Measurements from ENCODE around the gene ATP5PO. TPM values are rescaled to one million over a fixed set of nuclear protein-coding genes. Genes with fewer than 3 reads are reported as not detected.
"Not testable (repeated sequence)": the region's sequence is repeated elsewhere in the genome, so short reads cannot be mapped to it uniquely, and the experiment has no call there.

ATP5PO gene
- total and polyA plus RNA-seq, 2 of the 8 experiments (the other 6 are each of a cell fraction or from before 2014, with no cell fraction given): 251 to 267 TPM

- H3K14ac ChIP-seq (ENCODE audit: insufficient read length); H4K20me1 ChIP-seq (replicated peaks in 1 of 2; ENCODE audit: control insufficient read depth in 1 of 2, insufficient read depth in 2 of 2, low read length in 2 of 2); CTCF ChIA-PET (ENCODE audit: partially characterized antibody); H2BK5ac ChIP-seq (ENCODE audit: low read depth, low read length); H3K36me3 ChIP-seq (ENCODE audit: control insufficient read depth in 2 of 4, insufficient read depth in 4 of 4, low read length in 3 of 4); DNase-seq (ENCODE audit: low read depth in 1 of 2, low spot score in 2 of 2); H3K23me2 ChIP-seq (ENCODE audit: low read depth, low read length); FAIRE-seq; H2BK20ac ChIP-seq (ENCODE audit: low read length); H3K9ac ChIP-seq (replicated peaks in 1 of 4; ENCODE audit: extremely low read depth in 1 of 4, low read depth in 3 of 4, low read length in 3 of 4); H2BK120ac ChIP-seq (replicated peaks; ENCODE audit: low read depth, low read length); H3K18ac ChIP-seq (ENCODE audit: extremely low read depth, low read length); H3K4me2 ChIP-seq (ENCODE audit: insufficient read depth in 1 of 2, low read depth in 2 of 2, low read length in 2 of 2); H3K4me3 ChIP-seq (ENCODE audit: extremely low read depth in 1 of 4, insufficient read depth in 2 of 4, low read depth in 3 of 4, low read length in 4 of 4); H4K8ac ChIP-seq (ENCODE audit: extremely low read depth, insufficient read depth, low read length); POLR2A ChIA-PET (ENCODE audit: partially characterized antibody); H2BK15ac ChIP-seq (ENCODE audit: low read length); H3K27me3 ChIP-seq (replicated peaks in 1 of 4; ENCODE audit: control insufficient read depth in 3 of 4, extremely low read depth in 1 of 4, insufficient read depth in 3 of 4, low read length in 3 of 4); H4K91ac ChIP-seq (replicated peaks; ENCODE audit: insufficient read length, low read length); H2AK5ac ChIP-seq (ENCODE audit: low read depth, low read length); H2BK12ac ChIP-seq (ENCODE audit: low read depth, low read length); H3K9me3 ChIP-seq (ENCODE audit: insufficient read depth in 2 of 2, low read depth in 1 of 2, low read length in 1 of 2); H3K27ac ChIP-seq (ENCODE audit: low read depth, low read length); H4K5ac ChIP-seq (ENCODE audit: insufficient read length, low read depth, low read length); H2AFZ ChIP-seq (ENCODE audit: low read length); H3K4ac ChIP-seq (replicated peaks; ENCODE audit: insufficient read length, low read depth, low read length); H3K79me2 ChIP-seq (ENCODE audit: control insufficient read depth in 1 of 2, insufficient read depth in 2 of 2, low read length in 2 of 2); H3K56ac ChIP-seq (replicated peaks; ENCODE audit: insufficient read length, low read depth, low read length); H3K23ac ChIP-seq (ENCODE audit: insufficient read length); H3K79me1 ChIP-seq (ENCODE audit: low read depth, low read length): not testable (repeated sequence)
- H3K4me1 ChIP-seq (replicated peaks in 1 of 4; ENCODE audit: control insufficient read depth in 3 of 4, insufficient read depth in 4 of 4, low read length in 3 of 4): peaks cover 0 to 10% (median 8%) of the 10 kb centered on the region in 4 experiments; a peak in 5 of 7 replicates
- WGBS, 2 experiments (ENCODE audit: extremely low coverage in 1 of 2, insufficient coverage in 1 of 2, insufficient read length in 1 of 2, insufficient replicate concordance in 2 of 2, low coverage in 1 of 2, low lambda C conversion rate in 2 of 2, missing lambda C conversion rate in 1 of 2): 98% methylated on average over 8 of the region's 8 CpGs; no CpG with 5 or more reads in 1 of the 2 experiments
These were observed 52.4 kb downstream of the ATP5PO start for GRCh38 chr21:33863191-33863590.
